ENCODE measurements around the gene WWOX. TPM values are rescaled to one million over a fixed set of nuclear protein-coding genes. Genes with fewer than 3 reads are reported as not detected.

The WWOX gene
- total and polyA plus RNA-seq, 2 of the 13 experiments (the other 11 are each of a cell fraction or from before 2014, with no cell fraction given) = 9.1 to 37.4 TPM

DNA sequence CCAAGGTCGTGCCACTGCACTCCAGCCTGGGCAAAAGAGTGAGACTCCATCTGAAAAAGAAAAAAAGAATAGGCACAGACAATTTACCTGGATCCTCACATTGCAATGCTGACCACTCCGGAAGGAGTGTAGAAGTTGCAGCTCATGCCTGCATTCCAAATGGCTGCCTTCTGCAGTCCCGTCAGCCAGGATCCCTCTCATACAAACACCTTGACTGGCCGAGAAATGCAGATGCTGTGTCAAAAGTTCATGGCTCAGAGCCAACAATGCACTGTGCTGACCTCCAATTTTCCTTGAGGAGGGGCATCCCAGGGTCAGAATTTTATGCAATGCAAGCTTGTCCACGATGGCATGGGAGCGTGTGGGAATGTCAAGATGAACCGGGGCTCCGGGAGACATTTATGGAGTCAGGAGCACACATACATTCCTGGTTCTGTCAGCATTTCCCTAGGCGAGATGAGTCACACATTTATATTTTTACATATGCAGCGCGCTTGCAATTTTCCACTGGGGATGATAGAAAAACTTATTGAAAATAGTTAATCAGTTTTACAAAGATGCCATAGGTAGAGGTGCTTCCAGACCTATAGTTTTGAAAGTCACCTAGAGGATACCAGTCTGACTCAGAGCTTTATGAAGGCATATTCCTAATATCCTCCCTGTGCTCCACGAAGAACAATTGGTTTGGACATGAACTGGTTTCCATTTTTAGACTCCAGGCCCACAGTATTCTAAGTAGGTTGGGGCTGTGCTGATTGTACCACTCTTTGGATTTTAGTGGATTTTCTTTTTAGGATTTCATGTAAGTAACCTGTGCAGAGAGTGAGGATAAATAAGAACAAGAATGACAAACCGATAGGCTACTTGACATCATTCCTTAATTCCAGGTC lies 886.5 kb downstream of the WWOX start:
- no peak overlapping the region for H3K9ac ChIP-seq (ENCODE audit: insufficient read depth, low read depth, low read length)
- H2AFZ ChIP-seq (ENCODE audit: low read length) = no peak overlapping the region
- H4K20me1 ChIP-seq (ENCODE audit: insufficient read depth, low read length) = no peaks in the 10 kb centered on the region
- H3K79me2 ChIP-seq (ENCODE audit: insufficient read depth, low read length) = no peaks in the 10 kb centered on the region
- no TSS peak for BruUV-seq (replicated peaks)
- peaks cover 60% of the 10 kb centered on the region for H3K4me1 ChIP-seq (ENCODE audit: insufficient read depth, low read length)
- TF ChIP-seq SRSF4 (IDR thresholded peaks at IDR 0.05; ENCODE audit: low read depth, low read length, poor library complexity, severe bottlenecking) = no peak
- 0 out of 2 replicates have a peak, but pooled peaks have one; percentile 33 for TF ChIP-seq FOXC1 (CRISPR knock-in tag; IDR thresholded peaks at IDR 0.05; ENCODE audit: borderline replicate concordance)
- TF ChIP-seq ZNF274 (CRISPR knock-in tag; IDR thresholded peaks at IDR 0.05) = 0 out of 2 replicates have a peak, but pooled peaks have one; percentile 30
- TF ChIP-seq NCOA1 (CRISPR knock-in tag; IDR thresholded peaks at IDR 0.05) = 0 out of 2 replicates have a peak, but pooled peaks have one; percentile 35
- 64% methylated on average over 13 of the region's 13 CpGs for WGBS (ENCODE audit: low lambda C conversion rate)
- no peak for FAIRE-seq
- no peak overlapping the region for H3K27ac ChIP-seq (ENCODE audit: extremely low read length, insufficient read depth, low read length)
- H3K36me3 ChIP-seq (replicated peaks in 1 of 2; ENCODE audit: control insufficient read depth in 1 of 2, insufficient read depth in 2 of 2, low read length in 2 of 2) = no peaks in the 10 kb centered on the region
- no peak for DNase-seq (ENCODE audit: low spot score)
- intact Hi-C loops (cut with micrococcal nuclease; ENCODE audit: unreplicated experiment) (no loop called here), in situ Hi-C loops (cut with HindIII; ENCODE audit: extremely low pct_ligation_motif_present, low pct_unique_long_range_greater_than_20kb) (no loop called here)
- H3K4me2 ChIP-seq (ENCODE audit: low read depth, low read length) = no peak overlapping the region
- CTCF ChIA-PET (ENCODE audit: low intra/inter-chr PET ratio, low total read pairs) = no interaction called here
- H3K4me3 ChIP-seq (replicated peaks in 1 of 3; ENCODE audit: insufficient read depth in 1 of 3, low read depth in 2 of 3, low read length in 3 of 3) = no peak overlapping the region
- peak; percentile 14 for ATAC-seq
- POLR2A ChIA-PET = no interaction called here
- no peaks in the 10 kb centered on the region for H3K27me3 ChIP-seq (ENCODE audit: control insufficient read depth in 1 of 2, insufficient read depth in 2 of 2, low read length in 2 of 2)
- no peaks in the 10 kb centered on the region for H3K9me3 ChIP-seq (ENCODE audit: low read length)

- H3K4me1 ChIP-seq (ENCODE audit: insufficient read depth, low read length) = peaks cover 73% of the 10 kb centered on the region
- H3K9me3 ChIP-seq (ENCODE audit: low read length) = no peaks in the 10 kb centered on the region
- intact Hi-C loops (cut with micrococcal nuclease; ENCODE audit: unreplicated experiment) (no loop called here), in situ Hi-C loops (cut with HindIII; ENCODE audit: extremely low pct_ligation_motif_present, low pct_unique_long_range_greater_than_20kb) (no loop called here)
- ChIA-PET POLR2A (no interaction called here), CTCF (ENCODE audit: low intra/inter-chr PET ratio, low total read pairs) (no interaction called here)
- H3K27me3 ChIP-seq (ENCODE audit: control insufficient read depth in 1 of 2, insufficient read depth in 2 of 2, low read length in 2 of 2) = no peaks in the 10 kb centered on the region
- 44% methylated on average over 8 of the region's 8 CpGs for WGBS (ENCODE audit: low lambda C conversion rate)
- H2AFZ ChIP-seq (ENCODE audit: low read length) = no peak overlapping the region
- H3K4me3 ChIP-seq (replicated peaks in 1 of 3; ENCODE audit: insufficient read depth in 1 of 3, low read depth in 2 of 3, low read length in 3 of 3) = peak overlapping the region in 1 of 3 experiments; percentile 6; a peak in 1 of 6 replicates
- H3K9ac ChIP-seq (ENCODE audit: insufficient read depth, low read depth, low read length) = no peak overlapping the region
- ATAC-seq (peak; percentile 14; the same call in 1 of the 3 replicates), DNase-seq (ENCODE audit: low spot score) (peak; percentile 37), FAIRE-seq (no peak)
- H3K4me2 ChIP-seq (ENCODE audit: low read depth, low read length) = peak overlapping the region; percentile 48
- no TSS peak for BruUV-seq (replicated peaks)
- H3K36me3 ChIP-seq (replicated peaks in 1 of 2; ENCODE audit: control insufficient read depth in 1 of 2, insufficient read depth in 2 of 2, low read length in 2 of 2) = no peaks in the 10 kb centered on the region
- H3K79me2 ChIP-seq (ENCODE audit: insufficient read depth, low read length) = no peaks in the 10 kb centered on the region
- H3K27ac ChIP-seq (ENCODE audit: extremely low read length, insufficient read depth, low read length) = no peak overlapping the region
- no peaks in the 10 kb centered on the region for H4K20me1 ChIP-seq (ENCODE audit: insufficient read depth, low read length)
- TF ChIP-seq CEBPB (IDR thresholded peaks at IDR 0.05; ENCODE audit: borderline replicate concordance, low read depth, low read length) (0 out of 2 replicates have a peak, but pooled peaks have one; percentile 10), ZNF501 (CRISPR knock-in tag; IDR thresholded peaks at IDR 0.05) (no peak), ZNF615 (CRISPR knock-in tag; IDR thresholded peaks at IDR 0.05; ENCODE audit: borderline replicate concordance) (no peak), U2AF1 (optimal IDR thresholded peaks at IDR 0.05; ENCODE audit: low read depth, low read length) (no peak), CBX2 (IDR thresholded peaks at IDR 0.05; ENCODE audit: low read depth, low read length) (no peak), CBX2 (CRISPR knock-in tag; IDR thresholded peaks at IDR 0.05; ENCODE audit: low read depth) (no peak), TBX3 (IDR thresholded peaks at IDR 0.05; ENCODE audit: borderline replicate concordance) (peak; percentile 20; the same call in 1 of the 2 replicates), HDAC1 (CRISPR knock-in tag; IDR thresholded peaks at IDR 0.05) (peak; percentile 31; the same call in 1 of the 2 replicates)
- TF ChIP-seq, protein P1, sequence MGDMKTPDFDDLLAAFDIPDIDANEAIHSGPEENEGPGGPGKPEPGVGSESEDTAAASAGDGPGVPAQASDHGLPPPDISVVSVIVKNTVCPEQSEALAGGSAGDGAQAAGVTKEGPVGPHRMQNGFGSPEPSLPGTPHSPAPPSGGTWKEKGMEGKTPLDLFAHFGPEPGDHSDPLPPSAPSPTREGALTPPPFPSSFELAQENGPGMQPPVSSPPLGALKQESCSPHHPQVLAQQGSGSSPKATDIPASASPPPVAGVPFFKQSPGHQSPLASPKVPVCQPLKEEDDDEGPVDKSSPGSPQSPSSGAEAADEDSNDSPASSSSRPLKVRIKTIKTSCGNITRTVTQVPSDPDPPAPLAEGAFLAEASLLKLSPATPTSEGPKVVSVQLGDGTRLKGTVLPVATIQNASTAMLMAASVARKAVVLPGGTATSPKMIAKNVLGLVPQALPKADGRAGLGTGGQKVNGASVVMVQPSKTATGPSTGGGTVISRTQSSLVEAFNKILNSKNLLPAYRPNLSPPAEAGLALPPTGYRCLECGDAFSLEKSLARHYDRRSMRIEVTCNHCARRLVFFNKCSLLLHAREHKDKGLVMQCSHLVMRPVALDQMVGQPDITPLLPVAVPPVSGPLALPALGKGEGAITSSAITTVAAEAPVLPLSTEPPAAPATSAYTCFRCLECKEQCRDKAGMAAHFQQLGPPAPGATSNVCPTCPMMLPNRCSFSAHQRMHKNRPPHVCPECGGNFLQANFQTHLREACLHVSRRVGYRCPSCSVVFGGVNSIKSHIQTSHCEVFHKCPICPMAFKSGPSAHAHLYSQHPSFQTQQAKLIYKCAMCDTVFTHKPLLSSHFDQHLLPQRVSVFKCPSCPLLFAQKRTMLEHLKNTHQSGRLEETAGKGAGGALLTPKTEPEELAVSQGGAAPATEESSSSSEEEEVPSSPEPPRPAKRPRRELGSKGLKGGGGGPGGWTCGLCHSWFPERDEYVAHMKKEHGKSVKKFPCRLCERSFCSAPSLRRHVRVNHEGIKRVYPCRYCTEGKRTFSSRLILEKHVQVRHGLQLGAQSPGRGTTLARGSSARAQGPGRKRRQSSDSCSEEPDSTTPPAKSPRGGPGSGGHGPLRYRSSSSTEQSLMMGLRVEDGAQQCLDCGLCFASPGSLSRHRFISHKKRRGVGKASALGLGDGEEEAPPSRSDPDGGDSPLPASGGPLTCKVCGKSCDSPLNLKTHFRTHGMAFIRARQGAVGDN (CRISPR knock-in tag; IDR thresholded peaks at IDR 0.05) = no peak
Measured at GRCh38 chr16:78987666-78988065, 888.2 kb downstream of the WWOX start.
